GM18517 (cell line): Measurements from ENCODE around the gene MEAF6.

Experiments used
- ATAC-seq: cut with Tn5 transposase; IDR thresholded peaks from one replicate; pipeline ENCODE4 v1.9.1; 2021; ENCODE audit warnings: mild to moderate bottlenecking, moderate library complexity; ENCODE audit not compliant: unreplicated experiment

MEAF6 gene

DNA sequence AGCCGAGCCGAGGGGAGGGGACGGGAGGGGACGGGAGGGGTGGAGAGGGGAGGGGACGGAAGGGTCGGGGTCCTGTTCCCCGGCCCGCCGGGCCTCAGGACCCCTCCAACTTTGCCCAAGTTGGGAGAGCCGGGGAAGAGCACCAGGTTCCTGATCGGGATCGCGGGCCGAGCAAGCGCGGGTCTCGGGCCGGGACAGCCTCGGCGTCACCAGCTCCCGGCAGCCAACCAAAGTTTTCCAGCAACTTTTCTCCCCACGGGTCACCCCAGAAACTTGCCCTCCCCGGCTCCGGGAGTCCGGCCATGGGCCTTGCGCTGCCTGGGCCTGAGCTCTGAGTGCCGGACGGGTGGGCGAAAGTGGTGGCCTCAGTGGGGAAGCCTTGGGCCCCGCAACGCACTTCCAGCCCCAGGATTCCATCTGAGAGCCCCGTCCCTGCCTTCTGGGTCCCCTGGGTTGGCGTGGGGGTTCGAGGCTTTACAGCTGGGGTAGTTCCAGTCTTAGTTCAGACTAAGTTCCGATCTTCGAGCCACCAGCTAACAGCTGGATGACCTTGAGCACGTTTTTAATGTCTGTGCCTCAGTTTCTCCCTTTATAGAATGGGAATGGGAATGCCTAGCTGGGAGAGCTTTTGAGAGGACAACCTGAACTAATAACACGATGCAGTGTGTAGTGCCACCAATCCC, 39.7 kb downstream of the MEAF6 start:
- no peak for ATAC-seq

- ATAC-seq, result no peak
Observed at GRCh38 chr1:37474046-37474696, 40.4 kb downstream of the MEAF6 start, which contains the start of gene ZC3H12A. ZC3H12A (plus strand) TSS chr1:37474580; CDS start chr1:37475497, 917 bp downstream.

DNA sequence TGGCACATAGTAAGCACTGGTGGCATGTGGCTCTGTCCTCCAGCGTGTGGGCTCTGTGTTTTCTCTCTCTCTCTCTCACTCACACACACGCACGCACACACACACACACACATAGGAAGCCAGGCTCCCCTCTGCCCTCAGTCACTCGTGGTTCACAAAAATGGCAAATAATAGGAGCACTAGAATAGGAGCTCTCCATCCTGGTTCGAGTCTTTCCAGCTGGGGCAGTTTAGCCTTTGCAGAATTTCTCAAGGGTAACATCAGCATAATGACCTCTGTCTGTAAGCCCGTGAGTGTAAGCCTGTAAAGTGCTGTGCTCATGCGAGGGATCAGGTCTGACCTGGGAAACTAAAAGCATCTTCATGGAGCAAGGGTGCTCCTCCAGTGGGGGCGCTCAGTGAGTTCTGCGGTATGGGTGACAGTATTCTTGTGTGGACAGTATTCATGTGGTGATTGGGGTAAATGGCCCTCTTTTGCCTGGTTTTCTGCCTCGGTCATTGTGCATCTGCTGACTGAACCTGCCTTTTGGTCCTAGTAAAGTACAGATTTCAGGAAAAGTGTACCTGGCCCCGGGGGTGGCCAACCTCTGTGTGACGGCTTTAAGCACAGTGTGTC, 41.0 kb downstream of the MEAF6 start:
- no peak for ATAC-seq

DNA sequence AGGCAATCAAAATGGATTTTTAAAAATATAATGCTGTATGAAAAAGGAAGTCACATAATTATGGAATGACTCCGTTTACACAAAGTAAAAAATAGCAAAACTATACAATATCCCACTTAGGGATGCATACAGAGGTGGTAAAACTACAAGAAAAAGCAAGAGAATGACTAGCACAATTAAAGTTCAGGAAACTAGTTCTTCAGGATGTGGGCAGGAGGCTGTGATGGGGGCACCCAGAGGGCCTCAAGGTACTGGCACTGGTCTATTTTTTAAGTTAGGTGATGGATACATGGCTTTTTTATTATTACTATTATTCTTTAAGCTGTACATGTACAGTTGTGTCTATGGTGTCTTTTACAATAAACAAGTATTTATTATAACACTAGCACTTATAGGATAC, 41.6 kb downstream of the MEAF6 start:
- no peak for ATAC-seq

- no peak for ATAC-seq
Observed at GRCh38 chr1:37472281-37472680, 42.3 kb downstream of the MEAF6 start.

DNA sequence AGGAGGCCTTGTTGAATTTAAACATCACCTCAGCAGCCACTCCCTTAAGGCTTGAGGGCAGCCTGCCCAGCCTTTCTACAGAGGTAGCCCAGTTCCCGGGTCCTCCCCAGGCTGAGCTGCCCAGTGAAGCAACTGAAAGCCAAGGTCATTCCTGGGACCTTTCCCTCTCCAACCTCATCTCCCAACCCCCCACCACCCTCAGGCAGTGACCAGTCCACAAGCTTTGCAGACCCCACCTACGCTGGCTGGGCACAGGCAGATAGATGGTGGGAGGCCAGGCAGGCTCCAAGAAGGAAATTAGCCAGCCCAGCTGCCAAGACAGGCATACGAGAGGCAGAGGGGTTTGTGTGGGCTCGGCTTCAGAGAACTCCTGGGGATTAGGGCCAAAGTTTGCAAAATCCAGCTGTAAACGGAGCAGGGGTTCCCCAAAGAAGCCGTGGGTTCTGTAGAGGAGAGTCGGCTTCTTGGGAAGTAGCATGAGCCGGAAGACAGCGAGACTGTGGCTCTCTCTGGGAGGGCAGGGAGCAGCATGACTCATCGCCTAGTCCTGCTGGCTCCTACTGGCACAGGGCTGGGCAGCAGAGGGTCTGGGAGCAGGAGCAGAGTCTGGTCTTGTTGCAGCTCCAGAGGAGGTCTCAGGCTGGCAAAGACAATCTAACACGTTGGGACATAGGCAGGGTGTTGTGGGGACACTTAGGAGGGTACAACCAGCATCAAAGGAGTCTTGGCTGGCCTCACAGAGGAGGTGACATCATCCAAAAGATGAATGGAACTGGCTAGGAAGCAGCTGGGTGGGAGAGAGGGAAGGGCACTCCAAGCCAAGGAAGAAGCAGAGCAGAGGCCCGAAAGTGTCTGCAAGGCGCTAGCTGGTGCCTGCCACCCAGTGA, 43.0 kb downstream of the MEAF6 start:
- ATAC-seq, result no peak

GRCh38 chr1:37469386-37469785, 45.2 kb downstream of the MEAF6 start:
- ATAC-seq, result no peak

- ATAC-seq, result no peak
Observed at GRCh38 chr1:37468037-37468436, 46.5 kb downstream of the MEAF6 start.

DNA sequence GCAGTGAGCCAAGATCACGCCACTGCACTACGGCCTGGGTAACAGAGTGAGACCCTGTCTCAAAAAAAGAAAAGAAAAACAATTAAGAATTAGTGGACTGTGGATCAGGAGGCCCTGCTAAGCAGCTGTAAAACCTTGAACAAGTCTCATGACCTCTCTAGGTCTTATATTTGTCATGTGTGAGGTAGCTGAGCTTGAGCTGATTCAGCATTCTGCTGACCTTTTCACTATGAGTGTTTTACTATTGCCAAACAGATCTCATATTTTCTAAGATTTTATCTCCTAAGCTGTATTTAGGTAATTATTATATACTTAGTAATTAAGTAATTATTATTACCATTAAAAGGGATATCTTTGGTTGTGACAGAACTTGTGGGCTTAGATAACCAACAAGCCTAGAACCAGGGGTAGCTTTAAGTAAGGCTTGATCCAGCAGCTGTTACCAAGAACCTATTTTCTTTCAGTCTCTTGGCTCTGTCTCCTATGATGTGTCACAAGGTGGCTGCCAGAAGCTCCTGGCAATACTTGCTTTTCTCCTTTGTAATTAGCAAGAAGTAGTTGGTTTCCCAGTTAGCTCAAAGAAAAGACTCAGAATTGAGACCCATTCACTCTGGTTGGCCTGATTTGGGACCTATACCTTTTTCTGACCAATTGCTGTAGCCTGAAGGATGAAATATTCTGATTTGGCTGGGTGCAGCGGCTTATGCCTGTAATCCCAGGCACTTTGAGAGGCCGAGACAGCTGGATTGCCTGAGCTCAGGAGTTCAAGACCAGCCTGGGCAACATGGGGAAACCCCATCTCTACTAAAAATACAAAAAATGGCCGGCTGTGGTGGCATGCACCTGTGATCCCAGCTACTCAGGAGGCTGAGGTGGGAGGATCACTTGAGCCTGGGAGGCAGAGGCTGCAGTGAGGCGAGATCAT, 48.7 kb downstream of the MEAF6 start:
- ATAC-seq, result no peak

DNA sequence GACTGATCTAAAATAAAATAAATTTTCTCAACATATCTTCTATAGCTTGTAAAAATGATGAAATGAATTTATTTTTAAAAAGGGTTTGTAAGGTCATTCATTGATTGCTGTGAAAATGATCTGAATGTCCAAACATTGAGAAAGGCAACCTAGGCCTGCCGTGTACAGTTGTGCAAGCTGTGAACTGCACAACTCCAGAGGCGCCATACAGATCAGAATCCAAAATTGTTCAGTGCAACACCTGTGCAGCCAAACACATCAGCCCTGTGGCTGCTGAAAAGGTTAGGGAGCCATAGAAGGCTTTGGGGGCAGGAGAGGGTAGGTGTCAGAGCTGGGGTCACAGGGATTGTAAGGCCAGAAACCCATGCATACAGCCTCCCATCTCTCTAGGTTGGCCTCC, 50.1 kb downstream of the MEAF6 start:
- ATAC-seq, result no peak

DNA sequence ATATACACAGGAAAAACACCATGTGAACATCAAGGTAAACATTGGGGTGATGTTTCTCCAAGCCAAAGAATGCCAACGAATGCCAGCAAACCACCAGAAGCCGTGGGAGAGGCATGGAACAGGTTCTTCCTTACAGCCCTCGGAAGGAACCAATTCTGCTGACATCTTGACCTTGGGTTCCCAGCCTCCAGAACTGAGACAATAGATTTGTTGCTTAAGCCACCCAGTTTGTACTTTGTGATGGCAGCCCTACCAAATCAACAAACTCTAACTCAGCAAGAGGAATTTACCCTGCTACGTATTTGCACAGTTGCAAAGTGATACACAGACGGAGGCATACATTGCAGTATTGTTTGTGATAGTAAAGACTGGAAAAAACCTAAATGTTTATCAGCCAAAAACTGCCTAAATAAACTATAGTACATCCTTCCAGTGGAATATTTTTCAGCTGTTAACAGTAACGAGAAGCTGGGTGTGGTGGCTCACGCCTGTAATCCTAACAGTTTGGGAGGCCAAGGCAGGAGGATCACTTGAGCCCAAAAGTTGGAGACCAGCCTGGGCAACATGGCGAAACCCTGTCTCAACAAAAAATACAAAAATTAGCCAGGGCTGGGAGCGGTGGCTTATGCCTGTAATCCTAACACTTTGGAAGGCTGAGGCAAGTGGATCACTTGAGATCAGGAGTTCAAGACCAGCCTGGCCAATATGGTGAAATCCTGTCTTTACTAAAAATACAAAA, 52.7 kb downstream of the MEAF6 start:
- ATAC-seq, result no peak

- no peak for ATAC-seq
Observed at GRCh38 chr1:37458551-37458950, 56.0 kb downstream of the MEAF6 start.

DNA sequence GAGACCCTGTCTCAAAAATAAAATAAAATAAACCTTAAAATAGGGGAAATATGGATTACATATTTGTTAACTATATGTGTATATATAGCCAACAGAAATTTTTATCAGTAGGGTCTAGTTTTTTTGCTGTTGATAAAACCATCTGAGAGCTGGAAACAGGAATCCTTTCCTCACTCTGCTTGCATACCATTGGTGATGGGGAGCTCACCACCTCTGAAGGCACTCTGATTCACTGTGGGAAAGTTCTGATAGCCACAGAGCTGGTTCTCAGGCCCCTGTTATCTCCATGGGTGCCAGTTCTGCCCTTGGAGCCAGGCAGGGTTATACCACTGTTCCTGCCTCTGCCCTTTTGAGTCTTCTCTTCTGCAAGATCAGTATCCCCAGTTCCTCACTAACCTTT, 58.0 kb downstream of the MEAF6 start:
- ATAC-seq, result no peak

- no peak for ATAC-seq
Observed at GRCh38 chr1:37455516-37455915, 59.0 kb downstream of the MEAF6 start.

DNA sequence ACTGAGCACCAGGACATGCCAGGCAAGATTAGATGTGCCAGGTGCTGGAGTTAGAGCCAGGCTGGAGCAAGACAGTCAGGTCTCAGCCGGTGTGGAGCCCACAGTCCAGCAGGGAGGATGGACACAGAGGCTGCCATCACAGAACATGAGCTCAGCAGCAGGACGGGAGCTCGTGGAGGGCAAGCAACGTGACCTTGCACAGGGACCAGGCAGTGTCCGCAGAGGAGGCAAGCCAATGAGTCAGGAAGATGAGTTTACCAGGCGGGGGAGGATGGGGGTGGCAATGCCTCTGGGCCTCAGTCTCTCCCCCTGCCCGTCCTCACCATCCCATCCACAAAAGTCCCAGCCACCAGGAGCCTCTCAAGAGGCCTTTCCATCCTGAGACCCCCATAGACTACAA, 60.9 kb downstream of the MEAF6 start:
- no peak for ATAC-seq

DNA sequence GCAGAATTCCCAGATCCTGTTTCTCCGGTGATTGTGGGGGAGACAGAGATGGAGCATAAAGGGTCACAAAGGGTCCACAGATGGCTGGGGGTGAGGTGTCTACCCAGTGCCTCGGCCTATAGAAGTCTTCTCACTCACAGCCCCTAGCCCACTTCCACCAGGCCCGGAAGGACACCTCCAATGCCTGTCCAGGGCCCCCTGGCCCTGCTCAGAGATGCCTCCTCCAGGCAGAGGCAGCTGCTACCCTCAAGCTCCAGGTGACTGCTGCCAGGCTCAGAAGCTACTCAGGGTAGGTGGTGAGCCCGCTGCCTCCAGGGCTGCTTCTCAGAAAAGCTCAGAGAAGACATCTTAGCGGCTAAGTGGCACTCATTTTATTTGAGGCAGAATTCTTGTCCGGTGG, 62.1 kb downstream of the MEAF6 start:
- ATAC-seq, result no peak

GRCh38 chr1:37449936-37450335, 64.6 kb downstream of the MEAF6 start:
- no peak for ATAC-seq

DNA sequence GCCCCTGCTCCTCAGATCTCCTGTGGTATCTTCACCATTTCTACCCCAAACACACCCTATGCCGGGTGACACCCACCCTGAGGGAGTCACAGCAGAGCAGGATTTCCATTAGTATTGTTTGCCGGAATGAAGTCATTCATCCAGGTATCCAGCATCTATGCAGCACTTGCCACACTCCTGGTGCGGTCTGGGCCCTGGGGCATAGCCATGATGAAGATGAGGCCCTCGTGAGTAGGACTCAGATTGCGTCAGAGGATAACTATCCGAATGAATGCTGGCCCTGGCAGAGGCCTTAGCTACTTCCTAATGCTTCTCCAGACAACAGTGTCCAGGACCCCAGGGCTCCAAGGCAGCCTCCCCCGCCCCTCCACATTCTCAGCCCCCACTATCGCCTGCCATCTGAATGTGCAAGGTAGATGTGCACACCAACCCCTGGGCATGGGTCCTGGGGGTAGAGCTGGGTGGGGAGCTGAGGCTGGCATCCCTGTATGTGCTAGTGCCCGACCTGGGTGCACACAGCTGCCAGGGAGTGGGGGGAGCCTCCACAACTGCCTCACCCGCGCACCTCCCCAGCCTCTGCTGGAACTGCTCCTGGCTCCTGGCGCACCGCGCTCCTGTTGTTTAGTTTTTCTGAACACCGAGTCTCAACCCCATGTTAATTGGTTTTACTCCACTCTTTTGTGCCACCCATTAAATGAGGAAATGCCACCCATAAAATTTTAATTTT, 65.7 kb downstream of the MEAF6 start:
- ATAC-seq, result no peak

DNA sequence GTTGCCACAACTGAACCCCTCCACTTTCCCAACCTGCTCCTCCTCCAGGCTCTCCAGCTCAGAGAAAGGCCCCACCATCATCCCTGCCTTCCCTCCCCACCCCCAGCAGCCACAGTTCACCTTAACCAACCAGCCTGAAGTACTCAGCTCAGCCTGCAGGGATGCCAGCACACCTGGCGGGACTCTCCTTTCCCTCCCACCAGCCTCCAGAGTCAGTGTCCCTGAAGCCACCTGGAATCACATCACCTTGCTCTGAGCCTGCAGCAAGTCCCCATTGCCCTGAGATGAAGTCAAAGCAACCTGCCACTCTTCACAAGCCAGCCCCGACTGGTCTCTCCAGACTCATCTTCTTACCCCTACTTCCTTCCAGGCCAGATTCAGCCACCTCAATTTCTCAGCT, 66.4 kb downstream of the MEAF6 start:
- no peak for ATAC-seq
